GM06990 (cell line): ENCODE data around the gene PILRB.
"Not testable (repeated sequence)": the region's sequence is repeated elsewhere in the genome, so short reads cannot be mapped to it uniquely, and the experiment has no call there.

Experiments
- DNase-seq: peaks from one replicate; pipeline ENCODE4 v3.0.0-alpha.2; 2011; ENCODE audit not compliant: insufficient read length; ENCODE audit errors: extremely low read depth
- H3K27me3 ChIP-seq: replicated peaks from 2 replicates; pipeline ENCODE4 v1.6.0; 2011; ENCODE audit warnings: low read length; ENCODE audit not compliant: control insufficient read depth, insufficient read depth
- H3K36me3 ChIP-seq: 2 replicates; pipeline ENCODE4 v1.5.1; 2011; ENCODE audit warnings: low read length; ENCODE audit not compliant: control insufficient read depth, insufficient read depth
- H3K4me3 ChIP-seq: replicated peaks from 2 replicates; pipeline ENCODE4 v1.5.1; 2011; ENCODE audit warnings: low read depth, mild to moderate bottlenecking, control low read depth, low read length
- CTCF ChIP-seq: IDR thresholded peaks from 2 replicates; pipeline ENCODE4 v1.5.1; 2011; ENCODE audit warnings: low read length, control low read depth, mild to moderate bottlenecking, inconsistent platforms; ENCODE audit not compliant: insufficient read depth, poor library complexity, severe bottlenecking

Gene PILRB

GRCh38 chr7:100349757-100350156 lies 8.2 kb upstream of the PILRB start:
- no peak for DNase-seq
- Histone ChIP-seq H3K4me3 (no peak overlapping the region), H3K36me3 (peaks cover 38% of the 10 kb centered on the region), H3K27me3 (no peaks in the 10 kb centered on the region)
- no peak for TF ChIP-seq CTCF

GRCh38 chr7:100351657-100352058 lies 6.3 kb upstream of the PILRB start:
- no peak for TF ChIP-seq CTCF
- no peaks in the 10 kb centered on the region for H3K27me3 ChIP-seq
- DNase-seq, result no peak
- H3K4me3 ChIP-seq, result no peak overlapping the region
- H3K36me3 ChIP-seq, result peaks cover 46% of the 10 kb centered on the region

- not testable (repeated sequence) for H3K4me3 ChIP-seq, H3K27me3 ChIP-seq, DNase-seq
- peaks cover 44% of the 10 kb centered on the region for H3K36me3 ChIP-seq
These were observed 5.6 kb upstream of the PILRB start for GRCh38 chr7:100352230-100352781.

- H3K36me3 ChIP-seq, result peaks cover 42% of the 10 kb centered on the region
These were observed 4.8 kb upstream of the PILRB start for GRCh38 chr7:100352984-100353684.

GRCh38 chr7:100353685-100354330 lies 4.1 kb upstream of the PILRB start:
- H3K36me3 ChIP-seq, result peaks cover 43% of the 10 kb centered on the region
- no peak overlapping the region for H3K4me3 ChIP-seq
- no peak for TF ChIP-seq CTCF

More at GRCh38 chr7:100352984-100353684, 4.8 kb upstream of the PILRB start:
- H3K27me3 ChIP-seq, result no peaks in the 10 kb centered on the region
- no peak overlapping the region for H3K4me3 ChIP-seq
- no peak for TF ChIP-seq CTCF
- no peak for DNase-seq

GRCh38 chr7:100356416-100357068 lies 1.4 kb upstream of the PILRB start:
- H3K27me3 ChIP-seq, result no peaks in the 10 kb centered on the region
- no peak for TF ChIP-seq CTCF
- DNase-seq, result no peak
- peaks cover 47% of the 10 kb centered on the region for H3K36me3 ChIP-seq
- no peak overlapping the region for H3K4me3 ChIP-seq

More at GRCh38 chr7:100353685-100354330, 4.1 kb upstream of the PILRB start:
- DNase-seq, result no peak
- H3K27me3 ChIP-seq, result no peaks in the 10 kb centered on the region
